Mononuclear cell (primary cell): ENCODE measurements around the gene KIF26A. TPM values are rescaled to one million over a fixed set of nuclear protein-coding genes. Genes with fewer than 3 reads are reported as not detected.
"Not testable (repeated sequence)": the region's sequence is repeated elsewhere in the genome, so short reads cannot be mapped to it uniquely, and the experiment has no call there.

Experiments used
- H3K27me3 ChIP-seq: 2 replicates; pipeline ENCODE4 v1.6.0; 2011; ENCODE audit warnings: low read length, control low read depth; ENCODE audit not compliant: insufficient read depth
- H3K4me1 ChIP-seq: 2 replicates; pipeline ENCODE4 v1.5.1; 2011; ENCODE audit warnings: mild to moderate bottlenecking, low read length, control low read depth; ENCODE audit not compliant: insufficient read depth
- H3K4me3 ChIP-seq: 2 replicates; pipeline ENCODE4 v1.5.1; 2011; ENCODE audit warnings: mild to moderate bottlenecking, low read length, moderate library complexity
- H3K9me3 ChIP-seq: 2 replicates; pipeline ENCODE4 v1.5.1; 2011; ENCODE audit warnings: low read depth, mild to moderate bottlenecking, control low read depth, low read length
- total RNA-seq: library from RNA; depleted of rRNA; stranded (reverse); fragments of >200 nt; gene quantifications from one replicate; pipeline ENCODE4 v1.2.3, GENCODE V29; 2012

Gene KIF26A
- total RNA-seq, 1 donor: not detected

GRCh38 chr14:104209071-104209470 lies 70.7 kb downstream of the KIF26A start:
- not testable (repeated sequence) for H3K4me1 ChIP-seq, H3K27me3 ChIP-seq, H3K9me3 ChIP-seq, H3K4me3 ChIP-seq

GRCh38 chr14:104209985-104210816 lies 71.8 kb downstream of the KIF26A start:
- Histone ChIP-seq H3K4me1 (no peaks in the 10 kb centered on the region), H3K27me3 (no peaks in the 10 kb centered on the region), H3K9me3 (no peaks in the 10 kb centered on the region), H3K4me3 (no peak overlapping the region)

- Histone ChIP-seq H3K27me3 (no peaks in the 10 kb centered on the region), H3K9me3 (no peaks in the 10 kb centered on the region), H3K4me1 (no peaks in the 10 kb centered on the region), H3K4me3 (no peak overlapping the region)
Measured at GRCh38 chr14:104210817-104211195, 72.4 kb downstream of the KIF26A start.

GRCh38 chr14:104211215-104211614 lies 72.8 kb downstream of the KIF26A start:
- Histone ChIP-seq H3K9me3 (no peaks in the 10 kb centered on the region), H3K4me1 (no peaks in the 10 kb centered on the region), H3K27me3 (no peaks in the 10 kb centered on the region), H3K4me3 (no peak overlapping the region)

GRCh38 chr14:104211741-104212140 lies 73.4 kb downstream of the KIF26A start:
- H3K4me3 ChIP-seq: no peak overlapping the region
- H3K4me1 ChIP-seq: no peaks in the 10 kb centered on the region
- no peaks in the 10 kb centered on the region for H3K9me3 ChIP-seq
- H3K27me3 ChIP-seq: no peaks in the 10 kb centered on the region

- Histone ChIP-seq H3K4me1 (no peaks in the 10 kb centered on the region), H3K9me3 (no peaks in the 10 kb centered on the region), H3K27me3 (no peaks in the 10 kb centered on the region), H3K4me3 (no peak overlapping the region)
Measured at GRCh38 chr14:104212206-104213095, 74.1 kb downstream of the KIF26A start.

GRCh38 chr14:104213301-104214034 lies 75.1 kb downstream of the KIF26A start:
- Histone ChIP-seq H3K4me1 (no peaks in the 10 kb centered on the region), H3K27me3 (no peaks in the 10 kb centered on the region), H3K4me3 (no peak overlapping the region), H3K9me3 (no peaks in the 10 kb centered on the region)

GRCh38 chr14:104214431-104215218 lies 76.2 kb downstream of the KIF26A start:
- no peaks in the 10 kb centered on the region for H3K4me1 ChIP-seq
- H3K9me3 ChIP-seq: no peaks in the 10 kb centered on the region
- H3K4me3 ChIP-seq: no peak overlapping the region
- no peaks in the 10 kb centered on the region for H3K27me3 ChIP-seq

- no peaks in the 10 kb centered on the region for H3K27me3 ChIP-seq
- no peaks in the 10 kb centered on the region for H3K4me1 ChIP-seq
- H3K9me3 ChIP-seq: no peaks in the 10 kb centered on the region
- no peak overlapping the region for H3K4me3 ChIP-seq
Measured at GRCh38 chr14:104215706-104216334, 77.4 kb downstream of the KIF26A start.

GRCh38 chr14:104216457-104216856 lies 78.1 kb downstream of the KIF26A start:
- H3K4me1 ChIP-seq: no peaks in the 10 kb centered on the region
- H3K27me3 ChIP-seq: no peaks in the 10 kb centered on the region
- H3K9me3 ChIP-seq: no peaks in the 10 kb centered on the region
- H3K4me3 ChIP-seq: no peak overlapping the region

GRCh38 chr14:104217486-104218360 lies 79.3 kb downstream of the KIF26A start:
- no peaks in the 10 kb centered on the region for H3K9me3 ChIP-seq
- no peak overlapping the region for H3K4me3 ChIP-seq
- H3K27me3 ChIP-seq: no peaks in the 10 kb centered on the region
- H3K4me1 ChIP-seq: no peaks in the 10 kb centered on the region

- no peaks in the 10 kb centered on the region for H3K9me3 ChIP-seq
- no peak overlapping the region for H3K4me3 ChIP-seq
- no peaks in the 10 kb centered on the region for H3K27me3 ChIP-seq
- H3K4me1 ChIP-seq: no peaks in the 10 kb centered on the region
Measured at GRCh38 chr14:104218361-104219180, 80.2 kb downstream of the KIF26A start.
